Astrocyte of the cerebellum (primary cell): ENCODE data around the gene SHANK1.

Experiments
- DNase-seq: peaks from one replicate; pipeline ENCODE4 v3.0.0-alpha.2; 2011; ENCODE audit warnings: low read depth
- H3K4me3 ChIP-seq: 2 replicates; pipeline ENCODE4 v1.5.1; 2011; ENCODE audit warnings: mild to moderate bottlenecking, low read depth, low read length, moderate library complexity
- in situ Hi-C: cut with HindIII; loops from 2 replicates; pipeline ENCODE4 v1.10.0; 2017; ENCODE audit warnings: low sequenced_read_pairs
- TF ChIP-seq, protein P1 (sequence below): IDR thresholded peaks from 2 replicates; pipeline ENCODE4 v1.5.1; 2012; ENCODE audit warnings: low read length, low read depth, moderate library complexity, mild to moderate bottlenecking; ENCODE audit errors: missing control alignments

Gene SHANK1

DNA sequence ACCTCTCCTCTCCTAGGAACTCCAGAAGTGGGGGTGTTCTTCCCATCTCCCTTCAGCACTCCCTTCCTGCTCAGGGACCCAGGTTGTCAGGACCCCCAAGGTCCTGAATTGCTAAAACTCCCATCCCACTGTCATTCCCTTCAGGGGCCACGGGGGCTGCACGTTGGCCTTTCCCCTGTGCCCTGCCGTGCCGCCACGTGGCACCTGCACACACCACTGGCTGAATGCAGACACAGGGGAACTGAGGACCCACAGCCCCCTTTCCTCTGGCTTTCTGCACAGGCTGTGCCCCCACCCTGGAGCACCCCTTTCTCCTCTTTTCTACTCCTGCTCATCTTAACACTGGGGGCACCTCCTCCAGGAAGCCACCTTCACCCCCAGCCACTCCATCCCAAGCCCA is 9.0 kb downstream of the SHANK1 start:
- in situ Hi-C loops, result no loop called here
- H3K4me3 ChIP-seq, result no peak overlapping the region
- no peak for DNase-seq
- TF ChIP-seq, protein P1, sequence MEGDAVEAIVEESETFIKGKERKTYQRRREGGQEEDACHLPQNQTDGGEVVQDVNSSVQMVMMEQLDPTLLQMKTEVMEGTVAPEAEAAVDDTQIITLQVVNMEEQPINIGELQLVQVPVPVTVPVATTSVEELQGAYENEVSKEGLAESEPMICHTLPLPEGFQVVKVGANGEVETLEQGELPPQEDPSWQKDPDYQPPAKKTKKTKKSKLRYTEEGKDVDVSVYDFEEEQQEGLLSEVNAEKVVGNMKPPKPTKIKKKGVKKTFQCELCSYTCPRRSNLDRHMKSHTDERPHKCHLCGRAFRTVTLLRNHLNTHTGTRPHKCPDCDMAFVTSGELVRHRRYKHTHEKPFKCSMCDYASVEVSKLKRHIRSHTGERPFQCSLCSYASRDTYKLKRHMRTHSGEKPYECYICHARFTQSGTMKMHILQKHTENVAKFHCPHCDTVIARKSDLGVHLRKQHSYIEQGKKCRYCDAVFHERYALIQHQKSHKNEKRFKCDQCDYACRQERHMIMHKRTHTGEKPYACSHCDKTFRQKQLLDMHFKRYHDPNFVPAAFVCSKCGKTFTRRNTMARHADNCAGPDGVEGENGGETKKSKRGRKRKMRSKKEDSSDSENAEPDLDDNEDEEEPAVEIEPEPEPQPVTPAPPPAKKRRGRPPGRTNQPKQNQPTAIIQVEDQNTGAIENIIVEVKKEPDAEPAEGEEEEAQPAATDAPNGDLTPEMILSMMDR, result no peak

DNA sequence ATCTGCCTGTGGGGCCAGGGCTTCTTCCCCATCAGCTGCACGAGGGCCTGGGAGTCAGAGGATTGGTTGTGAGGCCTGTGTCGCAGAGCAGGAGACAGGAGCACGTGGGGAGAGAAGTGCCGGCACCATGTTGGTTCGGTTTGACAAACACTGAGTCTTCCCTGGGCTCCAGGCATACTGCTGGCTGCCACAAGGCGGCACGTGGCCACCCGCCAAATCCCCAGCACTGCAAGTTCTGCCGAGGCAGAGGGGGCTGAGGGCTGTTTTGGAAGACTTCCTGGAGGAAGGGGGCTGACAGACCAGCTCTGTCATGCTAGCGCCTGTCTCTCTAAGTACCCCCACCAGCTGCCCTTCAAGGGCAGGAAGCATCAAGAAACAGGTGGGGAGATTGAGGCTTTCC is 9.5 kb downstream of the SHANK1 start:
- in situ Hi-C loops, result no loop called here
- TF ChIP-seq, protein P1, result no peak
- DNase-seq, result no peak
- H3K4me3 ChIP-seq, result no peak overlapping the region

DNA sequence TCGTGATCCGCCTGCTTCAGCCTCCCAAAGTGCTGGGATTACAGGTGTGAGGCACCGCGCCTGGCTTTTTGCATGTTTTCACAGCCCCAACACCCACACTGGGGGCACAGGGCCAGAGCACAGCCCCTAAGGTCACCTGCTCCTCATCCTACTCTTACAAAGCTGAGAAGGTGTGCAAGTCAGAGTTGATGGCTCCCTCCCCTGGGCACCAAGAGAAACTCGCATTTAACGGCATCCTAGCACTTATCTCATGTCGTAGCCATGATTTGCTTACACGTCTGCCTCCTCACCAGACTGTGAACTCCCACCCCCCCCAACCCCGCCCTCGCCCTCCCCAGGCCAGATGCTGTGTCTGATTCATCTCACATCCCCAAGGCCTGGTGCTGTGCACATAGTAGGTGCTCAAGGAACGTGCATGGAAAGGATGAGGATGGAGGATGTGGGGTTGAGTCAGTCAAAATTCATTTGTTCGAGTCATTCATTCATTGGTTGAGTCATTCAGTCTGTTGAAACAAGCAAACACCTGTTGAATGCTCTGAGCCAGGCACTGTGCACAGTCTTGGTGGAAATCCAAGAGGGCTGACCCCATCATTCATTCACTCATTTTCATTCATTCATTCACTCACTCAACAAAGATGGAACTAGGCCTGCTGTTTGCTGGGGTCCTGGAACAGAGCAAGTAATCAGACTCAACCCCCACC is 11.3 kb downstream of the SHANK1 start:
- no peak overlapping the region for H3K4me3 ChIP-seq
- DNase-seq, result no peak
- in situ Hi-C loops, result no loop called here
- TF ChIP-seq, protein P1, result no peak

DNA sequence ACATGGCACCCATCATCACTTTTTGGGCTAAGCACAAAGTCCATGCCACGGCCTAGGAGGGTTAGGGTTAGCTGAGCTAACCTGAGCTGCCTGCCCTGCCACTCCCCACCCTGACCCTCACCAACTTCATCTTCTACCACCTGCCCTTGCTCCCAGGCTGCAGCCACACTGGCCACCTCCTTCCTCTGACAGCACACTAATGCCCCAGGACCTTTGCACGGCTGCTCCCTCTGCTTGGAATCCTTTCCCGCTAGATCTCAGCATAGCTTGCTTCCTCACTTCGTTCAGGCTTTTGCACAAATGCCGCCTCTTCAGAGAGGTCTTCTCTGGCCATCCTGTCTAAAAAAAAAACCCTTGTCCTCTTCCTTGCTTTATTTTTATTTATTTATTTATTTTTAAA is 13.2 kb downstream of the SHANK1 start:
- in situ Hi-C loops, result no loop called here

DNA sequence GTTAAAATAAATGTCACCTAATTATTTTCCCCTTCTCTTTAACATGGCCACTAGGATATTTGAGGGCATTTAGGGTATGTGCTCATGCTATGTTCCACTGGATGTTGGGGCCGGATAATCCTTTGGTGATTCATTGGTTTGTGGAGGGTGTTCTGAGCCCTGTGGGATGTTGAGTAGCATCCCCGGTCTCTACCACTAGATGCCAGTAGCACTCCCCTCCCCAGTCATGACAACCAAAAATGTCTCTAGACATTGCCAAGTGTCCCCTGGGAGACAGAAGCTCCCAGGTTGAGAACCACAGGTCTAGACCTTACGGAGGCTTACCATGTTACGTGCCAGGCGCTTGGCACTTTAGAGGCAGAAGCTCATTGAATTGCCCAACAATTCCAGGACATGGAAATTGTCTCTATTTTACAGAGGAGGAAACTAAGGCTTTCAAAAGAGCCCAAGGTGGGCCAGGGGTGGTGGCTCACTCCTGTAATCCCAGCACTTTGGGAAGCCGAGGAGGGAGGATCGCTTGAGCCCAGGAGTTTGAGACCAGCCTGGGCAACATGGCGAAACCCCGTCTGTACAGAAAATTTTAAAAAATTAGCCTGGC is 14.1 kb downstream of the SHANK1 start:
- TF ChIP-seq, protein P1, result peak; percentile 72
- in situ Hi-C loops, result no loop called here
- no peak for DNase-seq
- no peak overlapping the region for H3K4me3 ChIP-seq

More for the DNA sequence above, 13.2 kb downstream of the SHANK1 start:
- no peak for DNase-seq
- H3K4me3 ChIP-seq, result no peak overlapping the region
- TF ChIP-seq, protein P1, result no peak

DNA sequence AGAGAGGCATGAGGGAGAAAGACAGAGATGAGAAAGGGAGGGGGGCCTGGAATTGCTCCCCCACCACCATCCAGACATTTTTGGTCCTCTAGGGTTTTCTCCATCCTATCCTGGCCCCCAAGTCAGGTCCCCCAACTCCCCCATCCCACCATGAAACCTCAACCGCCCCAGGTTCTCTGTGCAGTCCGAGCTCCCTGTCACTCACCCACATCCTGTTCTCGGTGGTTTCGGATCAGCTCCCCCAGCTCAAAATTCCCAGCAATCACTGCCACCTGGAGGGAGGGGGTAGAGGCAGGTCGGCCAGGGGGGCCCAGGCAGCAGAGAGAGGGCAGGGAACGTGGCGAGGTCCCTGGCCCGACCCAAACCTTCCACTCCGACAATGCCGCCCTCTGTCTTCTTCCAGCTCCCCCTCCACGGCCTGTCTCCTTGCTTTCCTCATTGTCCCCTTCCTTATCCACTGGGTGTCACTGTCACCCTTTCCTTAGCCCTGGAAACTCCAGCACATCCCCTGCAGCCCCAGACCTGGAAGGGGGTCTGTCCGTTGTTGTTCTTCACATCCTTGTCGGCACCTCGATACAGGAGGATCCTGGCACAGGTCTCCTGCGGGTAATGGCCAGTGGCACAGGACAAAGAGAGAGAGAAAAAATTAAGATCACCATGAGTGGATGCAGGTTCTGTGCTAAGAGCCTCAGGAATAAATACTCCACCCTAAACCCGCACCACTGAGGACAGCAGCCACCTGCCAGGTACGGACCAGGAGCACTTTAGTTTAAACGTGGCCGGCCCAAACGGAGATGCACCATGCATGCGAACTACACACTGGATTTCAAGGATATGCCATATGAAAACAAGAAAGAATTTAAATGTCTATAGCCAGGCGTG is 15.4 kb downstream of the SHANK1 start:
- no peak overlapping the region for H3K4me3 ChIP-seq
- TF ChIP-seq, protein P1, result no peak
- in situ Hi-C loops, result no loop called here
- DNase-seq, result no peak
